HG02798 (cell line): ENCODE measurements around the gene SNAPIN.
"Not testable (repeated sequence)": the region's sequence is repeated elsewhere in the genome, so short reads cannot be mapped to it uniquely, and the experiment has no call there.

Experiments
- ATAC-seq: cut with Tn5 transposase; IDR thresholded peaks from one replicate; pipeline ENCODE4 v1.9.1; 2021; ENCODE audit warnings: mild to moderate bottlenecking; ENCODE audit not compliant: unreplicated experiment, poor library complexity

The SNAPIN gene

DNA sequence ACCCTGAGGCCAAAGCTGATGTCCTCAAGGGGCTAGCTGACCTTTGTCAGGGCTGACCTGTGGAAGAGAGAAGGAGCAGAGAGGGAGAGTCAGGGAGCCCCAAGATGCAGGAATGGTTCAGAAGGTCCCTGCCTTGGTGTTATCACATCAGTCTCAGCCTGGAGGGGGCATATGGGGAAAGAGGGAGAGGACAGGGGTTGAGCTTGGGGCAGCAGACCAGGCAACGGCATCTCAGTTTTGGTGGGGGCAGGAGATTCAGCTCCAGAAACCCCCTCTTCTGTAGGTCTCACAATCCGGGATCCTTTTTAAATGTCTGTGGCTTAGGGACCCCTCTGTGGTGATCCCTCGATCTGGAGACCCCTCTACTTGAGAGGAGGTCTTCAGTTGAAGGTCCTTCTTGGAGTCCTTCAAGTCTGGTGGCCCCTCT, 32.0 kb upstream of the SNAPIN start:
- ATAC-seq = no peak

- no peak for ATAC-seq
Measured at GRCh38 chr1:153626904-153627714, 31.4 kb upstream of the SNAPIN start, which contains the start of gene S100A13. S100A13 (minus strand) TSS chr1:153627505; CDS start chr1:153626472, 1,033 bp downstream.

DNA sequence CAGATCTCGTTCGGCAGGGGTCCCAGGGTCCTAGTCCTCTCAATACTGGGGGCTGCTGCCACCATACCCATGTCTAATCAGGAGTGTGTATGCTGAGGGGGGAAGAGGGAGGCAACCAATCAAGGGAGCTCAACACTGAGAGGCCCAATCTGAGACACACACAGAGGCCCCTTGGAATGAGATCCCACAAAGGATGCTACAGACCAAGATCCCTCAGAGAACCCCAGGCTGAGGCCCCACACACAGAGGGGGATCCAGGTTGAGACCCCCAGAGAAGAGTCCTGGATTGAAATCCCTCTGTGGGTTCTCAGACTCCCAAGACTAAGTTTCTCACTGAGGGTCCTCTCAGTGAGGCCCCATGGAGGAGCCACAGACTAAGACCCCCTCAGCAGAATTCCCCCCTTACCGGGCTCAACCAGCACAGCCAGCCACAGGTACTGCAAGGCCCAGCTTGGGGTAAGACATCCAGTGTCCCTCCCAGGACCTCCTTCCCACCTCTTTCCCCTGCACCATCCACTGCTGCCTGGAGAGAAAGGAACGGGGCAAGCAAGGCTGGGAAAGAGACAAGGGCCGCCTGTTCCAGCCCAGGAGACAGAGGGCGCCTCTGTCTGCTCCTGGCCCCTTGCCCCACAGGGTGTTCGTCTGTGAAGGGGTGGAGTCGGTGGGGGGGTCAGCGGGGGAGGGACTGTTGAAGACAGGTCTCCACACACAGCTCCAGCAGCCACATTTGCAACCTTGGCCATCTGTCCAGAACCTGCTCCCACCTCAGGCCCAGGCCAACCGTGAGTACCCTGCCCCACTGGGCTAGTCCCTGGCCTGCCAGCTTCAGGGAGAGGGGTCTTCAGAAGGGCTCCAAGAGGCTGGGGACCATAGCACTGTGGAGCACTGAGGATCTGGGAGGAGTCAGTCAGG, 30.5 kb upstream of the SNAPIN start, which contains the start of gene S100A1:
Gene S100A1, plus strand, starts transcription at position 720 of the 912 bp plus-strand sequence. CDS start 2,088 bp downstream, outside the sequence.
- ATAC-seq = no peak

- ATAC-seq = no peak
Measured at GRCh38 chr1:153628638-153629342, 29.7 kb upstream of the SNAPIN start.

GRCh38 chr1:153629343-153629665, 29.2 kb upstream of the SNAPIN start:
- ATAC-seq = no peak

GRCh38 chr1:153629971-153630370, 28.5 kb upstream of the SNAPIN start:
- no peak for ATAC-seq

DNA sequence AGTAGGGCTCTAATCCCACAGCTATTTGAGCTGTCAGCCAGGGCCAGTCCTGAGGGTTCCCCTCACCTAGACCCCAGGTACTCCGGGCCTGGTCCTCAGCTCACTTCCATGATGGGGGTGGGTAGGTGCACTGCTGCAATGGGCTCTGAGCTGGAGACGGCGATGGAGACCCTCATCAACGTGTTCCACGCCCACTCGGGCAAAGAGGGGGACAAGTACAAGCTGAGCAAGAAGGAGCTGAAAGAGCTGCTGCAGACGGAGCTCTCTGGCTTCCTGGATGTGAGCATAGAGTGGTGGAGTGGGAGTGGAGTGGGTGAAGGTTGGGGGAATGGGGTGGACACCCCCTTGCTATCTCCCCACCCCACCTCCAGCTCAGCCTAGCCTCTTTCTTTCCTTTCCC, 28.1 kb upstream of the SNAPIN start:
- no peak for ATAC-seq

DNA sequence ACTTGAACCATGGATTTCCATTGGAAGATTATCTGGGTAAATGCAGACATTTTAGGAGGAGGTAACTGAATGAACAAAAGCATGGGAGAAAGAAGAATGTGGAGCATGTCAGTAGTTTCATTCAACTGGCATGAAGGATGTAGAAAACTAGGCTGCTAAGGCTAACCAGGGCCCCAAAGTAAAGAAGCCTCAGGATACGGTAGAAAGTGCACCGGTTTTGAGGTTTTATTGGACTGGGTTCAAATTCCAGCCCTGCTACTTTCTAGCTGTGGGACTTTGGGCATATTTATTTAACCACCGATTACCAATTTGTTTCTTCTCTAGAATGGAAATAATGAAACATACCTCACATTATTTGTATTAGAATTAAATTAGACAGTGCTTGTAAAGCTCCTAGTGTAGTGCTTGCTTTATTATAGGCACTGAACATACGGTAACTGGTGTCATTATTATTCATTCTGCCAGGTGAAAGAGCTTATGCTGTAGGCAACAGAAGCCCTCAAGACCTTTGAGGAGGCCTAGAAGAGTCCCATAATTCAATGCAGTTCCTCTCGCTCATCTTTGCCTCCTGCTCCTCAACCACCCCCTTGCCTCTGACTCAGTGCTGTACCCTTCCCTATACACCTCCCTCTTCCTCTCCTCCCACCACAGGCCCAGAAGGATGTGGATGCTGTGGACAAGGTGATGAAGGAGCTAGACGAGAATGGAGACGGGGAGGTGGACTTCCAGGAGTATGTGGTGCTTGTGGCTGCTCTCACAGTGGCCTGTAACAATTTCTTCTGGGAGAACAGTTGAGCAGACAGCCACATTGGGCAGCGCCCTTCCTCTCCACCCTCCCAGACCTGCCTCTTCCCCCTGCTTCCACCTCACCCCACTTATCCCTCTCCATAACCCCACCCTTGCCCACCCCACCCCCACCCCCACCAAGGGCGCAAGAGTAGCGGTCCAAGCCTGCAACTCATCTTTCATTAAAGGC, 27.2 kb upstream of the SNAPIN start:
- no peak for ATAC-seq

DNA sequence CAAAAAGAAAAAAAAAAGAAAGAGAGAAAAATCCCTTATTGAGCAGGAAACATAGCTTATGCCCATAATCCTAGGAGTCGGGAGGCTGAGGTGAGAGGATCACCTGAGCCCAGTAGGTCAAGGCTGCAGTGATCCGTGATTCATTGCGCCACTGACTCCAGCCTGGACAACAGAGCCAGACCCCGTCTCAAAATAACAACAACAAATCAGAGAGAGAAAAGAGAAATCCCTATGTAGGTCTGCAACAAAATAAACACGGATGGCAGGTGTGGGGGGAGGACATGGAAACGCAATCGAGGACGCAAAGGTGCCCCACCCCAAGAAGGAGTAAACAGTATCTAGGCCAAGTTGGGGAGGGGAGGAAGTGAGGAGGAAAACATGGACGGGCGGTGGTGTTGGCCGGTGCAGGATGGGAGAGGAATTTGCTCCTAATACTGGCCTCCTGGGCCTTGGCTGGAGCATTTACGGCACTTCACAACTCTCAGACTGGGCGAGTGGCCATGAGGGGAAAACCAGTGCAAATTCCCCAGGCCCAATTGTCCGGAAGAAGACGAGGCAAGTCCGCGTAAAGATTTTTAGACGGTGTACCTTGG, 25.2 kb upstream of the SNAPIN start:
- no peak for ATAC-seq

DNA sequence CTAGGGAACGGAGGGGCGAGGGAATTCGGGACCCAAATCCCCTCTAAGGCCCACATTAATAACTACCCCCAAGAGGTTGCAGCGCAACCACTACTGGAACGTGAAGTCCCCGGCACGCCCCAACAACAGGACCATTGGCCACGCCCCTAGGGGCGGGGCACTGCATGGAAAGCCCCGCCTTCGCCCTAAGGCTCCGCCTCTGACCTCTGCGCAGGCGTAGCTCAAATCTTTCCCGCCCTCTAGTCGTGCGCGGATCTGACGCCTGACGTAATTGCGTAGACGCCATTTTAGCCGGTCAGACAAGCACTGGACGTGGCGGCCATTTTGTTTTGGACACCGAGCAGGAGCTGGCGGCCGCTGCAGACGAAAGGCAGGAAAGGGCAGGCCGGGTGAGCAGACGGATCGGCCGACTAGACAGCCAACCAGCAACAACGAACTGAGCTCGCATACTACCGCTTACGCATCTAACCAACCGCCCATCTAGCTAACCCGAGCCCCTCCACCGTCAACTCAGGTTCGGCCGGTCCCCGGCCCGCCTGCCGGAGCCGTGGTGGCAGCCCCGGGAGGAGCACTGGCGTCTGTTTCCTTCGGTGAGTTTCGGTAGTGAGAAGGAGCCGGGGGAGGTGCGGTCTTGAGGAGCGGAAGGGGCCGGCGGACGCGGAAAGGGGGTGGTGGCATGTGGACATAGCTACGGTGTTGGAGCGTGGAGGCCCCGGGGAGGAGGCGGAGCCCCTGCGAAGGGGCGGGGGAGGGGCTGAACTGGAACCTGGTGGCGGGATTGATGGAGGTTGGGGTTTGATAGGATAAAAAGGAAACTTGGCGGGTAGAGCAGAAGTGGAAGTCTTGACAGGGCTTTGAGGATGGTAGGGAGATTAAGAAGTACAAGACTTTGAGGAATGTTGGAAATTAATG, 24.5 kb upstream of the SNAPIN start, which contains the start of gene CHTOP:
Gene CHTOP, plus strand, starts transcription at position 313 of the 912 bp plus-strand sequence. CDS start 2,523 bp downstream, outside the sequence.
- peak; percentile 92 for ATAC-seq

DNA sequence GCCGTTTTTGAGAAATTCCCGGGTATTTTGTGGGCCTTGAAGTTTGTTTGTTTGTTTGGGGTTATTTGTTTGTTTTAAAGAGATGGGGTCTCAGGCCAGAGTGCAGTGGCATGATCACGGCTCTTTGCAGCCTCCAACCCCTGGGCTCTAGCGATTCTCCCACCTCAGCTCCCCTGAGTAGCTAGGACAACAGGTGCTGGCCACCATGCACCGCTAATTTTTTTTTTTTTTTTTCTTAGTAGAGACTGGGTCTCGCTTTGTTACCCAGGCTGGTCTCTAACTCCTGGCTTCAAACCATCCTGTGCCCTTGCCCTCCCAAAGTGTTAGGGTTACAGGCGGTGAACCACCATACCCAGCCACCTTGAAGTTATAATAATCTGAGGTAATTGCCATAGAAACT, 22.6 kb upstream of the SNAPIN start:
- ATAC-seq = no peak

GRCh38 chr1:153636312-153636711, 22.2 kb upstream of the SNAPIN start:
- no peak for ATAC-seq

DNA sequence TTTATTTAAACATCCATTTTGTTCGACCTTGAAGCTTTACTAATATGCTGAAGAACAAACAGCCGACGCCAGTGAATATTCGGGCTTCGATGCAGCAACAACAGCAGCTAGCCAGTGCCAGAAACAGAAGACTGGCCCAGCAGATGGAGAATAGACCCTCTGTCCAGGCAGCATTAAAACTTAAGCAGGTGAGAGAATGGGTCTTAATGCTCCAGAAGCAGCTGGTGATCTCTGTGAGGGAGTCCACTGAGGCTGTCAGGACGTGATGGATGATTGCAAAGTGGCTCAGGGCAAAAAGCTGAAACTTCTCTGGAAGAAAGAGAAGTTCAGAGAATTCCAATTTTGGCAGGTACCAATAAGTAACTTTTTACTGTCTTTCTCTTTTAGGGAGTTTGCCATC, 20.2 kb upstream of the SNAPIN start:
- ATAC-seq = no peak

GRCh38 chr1:153639280-153639679, 19.2 kb upstream of the SNAPIN start:
- ATAC-seq = no peak

DNA sequence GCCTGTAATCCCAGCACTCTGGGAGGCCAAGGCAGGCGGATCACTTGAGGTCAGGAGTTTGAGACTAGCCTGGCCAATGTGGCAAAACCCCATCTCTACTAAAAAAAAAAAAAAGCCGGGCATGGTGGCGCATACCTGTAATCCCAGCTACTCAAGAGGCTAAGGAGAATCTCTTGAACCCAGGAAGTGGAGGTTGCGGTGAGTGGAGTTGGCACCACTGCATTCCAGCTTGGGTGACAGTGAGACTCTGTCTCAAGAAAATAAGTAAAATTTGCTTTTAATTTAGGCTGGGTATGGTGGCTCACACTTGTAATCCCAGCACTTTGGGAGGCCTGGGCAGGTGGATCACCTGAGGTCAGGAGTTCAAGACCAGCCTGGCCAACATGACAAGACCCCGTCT, 18.3 kb upstream of the SNAPIN start:
- not testable (repeated sequence) for ATAC-seq

DNA sequence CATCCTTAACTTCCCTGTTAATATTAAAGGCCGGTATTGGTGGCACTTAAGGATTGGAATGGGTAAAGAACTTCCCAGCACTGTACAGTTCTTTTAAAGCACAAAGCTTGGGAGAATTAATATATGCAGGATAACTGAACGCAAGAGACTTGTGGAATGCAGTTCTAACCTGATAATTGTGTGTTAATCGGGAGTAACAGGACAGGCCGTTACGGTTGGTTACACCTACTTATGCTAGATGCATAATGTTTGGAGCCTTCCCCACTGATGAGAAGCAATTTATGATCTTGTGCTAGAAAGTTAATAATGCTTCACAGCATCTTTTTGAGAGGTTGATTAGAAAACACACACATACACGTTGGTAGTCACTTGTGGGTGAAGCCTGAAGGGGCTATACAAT, 17.6 kb upstream of the SNAPIN start:
- ATAC-seq = no peak

DNA sequence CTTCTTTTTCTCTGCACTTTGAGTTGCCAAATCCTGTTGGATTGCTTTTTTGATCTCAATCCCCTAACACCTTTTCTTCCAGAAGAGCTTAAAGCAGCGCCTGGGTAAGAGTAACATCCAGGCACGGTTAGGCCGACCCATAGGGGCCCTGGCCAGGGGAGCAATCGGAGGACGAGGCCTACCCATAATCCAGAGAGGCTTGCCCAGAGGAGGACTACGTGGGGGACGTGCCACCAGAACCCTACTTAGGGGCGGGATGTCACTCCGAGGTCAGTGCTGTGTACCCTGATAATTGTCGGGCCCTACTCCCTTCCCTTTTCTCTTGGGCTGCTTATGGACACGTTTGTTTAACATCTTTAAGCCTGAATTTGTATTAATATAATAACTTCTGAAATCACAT, 16.3 kb upstream of the SNAPIN start:
- ATAC-seq = no peak

DNA sequence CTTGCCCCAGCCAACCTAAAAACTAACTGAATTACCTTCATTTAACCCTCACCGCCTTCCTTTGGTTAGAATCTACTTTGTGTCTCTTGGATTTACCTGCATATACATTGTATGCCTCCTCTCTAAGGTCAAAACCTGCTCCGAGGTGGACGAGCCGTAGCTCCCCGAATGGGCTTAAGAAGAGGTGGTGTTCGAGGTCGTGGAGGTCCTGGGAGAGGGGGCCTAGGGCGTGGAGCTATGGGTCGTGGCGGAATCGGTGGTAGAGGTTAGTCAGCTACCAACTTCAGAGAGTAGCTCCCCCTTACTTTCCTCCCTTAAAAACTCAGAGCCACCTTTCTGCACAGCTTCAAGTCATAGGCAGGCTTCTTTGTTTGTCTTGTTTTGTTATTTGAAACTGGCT, 15.4 kb upstream of the SNAPIN start:
- ATAC-seq = no peak
